ENCODE results near the gene STX18. TPM values are rescaled to one million over a fixed set of nuclear protein-coding genes. Genes with fewer than 3 reads are reported as not detected.

The STX18 gene
- total and polyA plus RNA-seq, 2 of the 13 experiments (the other 11 are each of a cell fraction or from before 2014, with no cell fraction given) = 23.9 to 37.1 TPM

DNA sequence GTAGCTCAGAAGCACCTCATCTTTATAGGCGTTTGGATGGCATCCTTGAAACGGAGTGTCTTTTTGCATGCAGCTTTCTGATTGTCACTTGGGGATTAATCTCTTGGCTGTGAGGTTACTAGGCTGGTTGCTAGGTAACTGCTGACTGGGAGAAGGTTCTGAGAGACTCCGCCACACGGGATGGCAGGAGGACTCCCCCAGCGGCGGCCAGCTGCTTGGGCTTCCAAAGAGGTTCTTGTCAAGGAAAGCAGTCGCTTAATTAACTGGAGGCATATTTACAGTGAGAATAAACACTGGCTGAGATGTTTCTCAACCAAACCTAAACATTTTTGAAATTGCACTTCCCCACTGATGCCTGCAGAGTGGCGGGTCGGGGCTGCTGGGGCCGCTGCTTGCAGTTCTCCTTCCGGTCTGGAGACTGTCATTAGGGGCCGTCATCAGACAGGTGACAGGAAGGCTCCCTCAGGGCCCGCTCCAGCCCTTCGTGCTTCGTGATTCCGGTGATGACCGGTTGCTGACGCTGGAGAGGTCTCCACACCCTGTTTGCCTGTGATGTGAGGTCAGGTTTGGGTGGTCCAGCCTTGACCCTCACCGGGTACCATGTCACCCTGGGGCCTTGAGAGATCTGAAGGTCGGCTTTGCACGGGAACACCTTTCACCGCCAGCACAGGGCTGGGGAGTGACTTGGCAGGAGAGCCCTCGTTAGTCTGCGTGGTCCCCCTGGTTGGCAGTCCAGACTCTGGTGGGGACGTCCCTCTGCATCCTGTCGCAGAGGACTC lies 145.8 kb downstream of the STX18 start:
- H3K27ac ChIP-seq (ENCODE audit: extremely low read length, insufficient read depth, low read length) = no peak overlapping the region
- no peaks in the 10 kb centered on the region for H3K9me3 ChIP-seq (ENCODE audit: low read length)
- TF ChIP-seq ZMYM3 (CRISPR knock-in tag; IDR thresholded peaks at IDR 0.05) (no peak), POLR2A (IDR thresholded peaks at IDR 0.05; ENCODE audit: insufficient read depth in 1 of 2, low read depth in 2 of 2, low read length in 2 of 2) (no peak), RFX1 (IDR thresholded peaks at IDR 0.05) (0 out of 2 replicates have a peak, but pooled peaks have one; percentile 16), ZNF572 (CRISPR knock-in tag; IDR thresholded peaks at IDR 0.05) (no peak), ZNF724P (CRISPR knock-in tag; IDR thresholded peaks at IDR 0.05; ENCODE audit: borderline replicate concordance) (no peak), ELF3 (CRISPR knock-in tag; IDR thresholded peaks at IDR 0.05) (no peak), MYC (CRISPR knock-in tag; IDR thresholded peaks at IDR 0.05; ENCODE audit: borderline replicate concordance) (no peak), CREB1 (IDR thresholded peaks at IDR 0.05) (peak; percentile 20; the same call in 1 of the 2 replicates), CREB1 (CRISPR knock-in tag; IDR thresholded peaks at IDR 0.05) (no peak), EZH2 (conservative IDR thresholded peaks at IDR 0.05; ENCODE audit: low read depth, low read length) (no peak), ZKSCAN5 (CRISPR knock-in tag; IDR thresholded peaks at IDR 0.05) (no peak), PRMT3 (CRISPR knock-in tag; IDR thresholded peaks at IDR 0.05; ENCODE audit: borderline replicate concordance, low read depth) (no peak), GABPB1 (CRISPR knock-in tag; IDR thresholded peaks at IDR 0.05) (0 out of 2 replicates have a peak, but pooled peaks have one; percentile 27), ELF1 (CRISPR knock-in tag; IDR thresholded peaks at IDR 0.05) (no peak), ZNF460 (CRISPR knock-in tag; IDR thresholded peaks at IDR 0.05; ENCODE audit: borderline replicate concordance) (no peak), RFX5 (IDR thresholded peaks at IDR 0.05; ENCODE audit: low read depth, low read length) (peak; percentile 93), ARHGAP35 (CRISPR knock-in tag; IDR thresholded peaks at IDR 0.05; ENCODE audit: borderline replicate concordance) (no peak), FOXA1 (IDR thresholded peaks at IDR 0.05) (no peak), FOXA1 (CRISPR knock-in tag; IDR thresholded peaks at IDR 0.05) (no peak), MXD4 (CRISPR knock-in tag; IDR thresholded peaks at IDR 0.05) (no peak), RFXANK (CRISPR knock-in tag; IDR thresholded peaks at IDR 0.05) (peak; percentile 74; the same call in 1 of the 2 replicates), HNRNPH1 (optimal IDR thresholded peaks at IDR 0.05; ENCODE audit: low read depth, low read length) (no peak), GABPA (IDR thresholded peaks at IDR 0.05; ENCODE audit: low read depth, low read length) (no peak), GABPA (CRISPR knock-in tag; IDR thresholded peaks at IDR 0.05; ENCODE audit: low read depth) (peak; percentile 65; the same call in 1 of the 2 replicates), ZNF616 (CRISPR knock-in tag; IDR thresholded peaks at IDR 0.05; ENCODE audit: low read depth) (no peak)
- TF ChIP-seq, protein P1, sequence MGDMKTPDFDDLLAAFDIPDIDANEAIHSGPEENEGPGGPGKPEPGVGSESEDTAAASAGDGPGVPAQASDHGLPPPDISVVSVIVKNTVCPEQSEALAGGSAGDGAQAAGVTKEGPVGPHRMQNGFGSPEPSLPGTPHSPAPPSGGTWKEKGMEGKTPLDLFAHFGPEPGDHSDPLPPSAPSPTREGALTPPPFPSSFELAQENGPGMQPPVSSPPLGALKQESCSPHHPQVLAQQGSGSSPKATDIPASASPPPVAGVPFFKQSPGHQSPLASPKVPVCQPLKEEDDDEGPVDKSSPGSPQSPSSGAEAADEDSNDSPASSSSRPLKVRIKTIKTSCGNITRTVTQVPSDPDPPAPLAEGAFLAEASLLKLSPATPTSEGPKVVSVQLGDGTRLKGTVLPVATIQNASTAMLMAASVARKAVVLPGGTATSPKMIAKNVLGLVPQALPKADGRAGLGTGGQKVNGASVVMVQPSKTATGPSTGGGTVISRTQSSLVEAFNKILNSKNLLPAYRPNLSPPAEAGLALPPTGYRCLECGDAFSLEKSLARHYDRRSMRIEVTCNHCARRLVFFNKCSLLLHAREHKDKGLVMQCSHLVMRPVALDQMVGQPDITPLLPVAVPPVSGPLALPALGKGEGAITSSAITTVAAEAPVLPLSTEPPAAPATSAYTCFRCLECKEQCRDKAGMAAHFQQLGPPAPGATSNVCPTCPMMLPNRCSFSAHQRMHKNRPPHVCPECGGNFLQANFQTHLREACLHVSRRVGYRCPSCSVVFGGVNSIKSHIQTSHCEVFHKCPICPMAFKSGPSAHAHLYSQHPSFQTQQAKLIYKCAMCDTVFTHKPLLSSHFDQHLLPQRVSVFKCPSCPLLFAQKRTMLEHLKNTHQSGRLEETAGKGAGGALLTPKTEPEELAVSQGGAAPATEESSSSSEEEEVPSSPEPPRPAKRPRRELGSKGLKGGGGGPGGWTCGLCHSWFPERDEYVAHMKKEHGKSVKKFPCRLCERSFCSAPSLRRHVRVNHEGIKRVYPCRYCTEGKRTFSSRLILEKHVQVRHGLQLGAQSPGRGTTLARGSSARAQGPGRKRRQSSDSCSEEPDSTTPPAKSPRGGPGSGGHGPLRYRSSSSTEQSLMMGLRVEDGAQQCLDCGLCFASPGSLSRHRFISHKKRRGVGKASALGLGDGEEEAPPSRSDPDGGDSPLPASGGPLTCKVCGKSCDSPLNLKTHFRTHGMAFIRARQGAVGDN (CRISPR knock-in tag; IDR thresholded peaks at IDR 0.05) = peak; percentile 49
- FAIRE-seq = no peak
- peak; percentile 7 for DNase-seq (ENCODE audit: low spot score)
- in situ Hi-C loops (cut with HindIII; ENCODE audit: extremely low pct_ligation_motif_present, low pct_unique_long_range_greater_than_20kb) (no loop called here), intact Hi-C loops (cut with micrococcal nuclease; ENCODE audit: unreplicated experiment) (no loop called here)
- WGBS (ENCODE audit: low lambda C conversion rate) = 10% methylated on average over 6 of the region's 26 CpGs
- CTCF ChIA-PET (ENCODE audit: low intra/inter-chr PET ratio, low total read pairs) = no interaction called here
- no TSS peak for BruUV-seq (replicated peaks)
- H3K36me3 ChIP-seq (replicated peaks in 1 of 2; ENCODE audit: control insufficient read depth in 1 of 2, insufficient read depth in 2 of 2, low read length in 2 of 2) = no peaks in the 10 kb centered on the region
- no peaks in the 10 kb centered on the region for H4K20me1 ChIP-seq (ENCODE audit: insufficient read depth, low read length)
- peak overlapping the region in 1 of 3 experiments; percentile 55; a peak in 1 of 6 replicates for H3K4me3 ChIP-seq (replicated peaks in 1 of 3; ENCODE audit: insufficient read depth in 1 of 3, low read depth in 2 of 3, low read length in 3 of 3)
- no peak overlapping the region for H3K9ac ChIP-seq (ENCODE audit: insufficient read depth, low read depth, low read length)
- ATAC-seq = peak; percentile 84
- peak overlapping the region; percentile 52 for H3K4me2 ChIP-seq (ENCODE audit: low read depth, low read length)
- peaks cover 11% of the 10 kb centered on the region; the same call in 1 of the 2 replicates for H3K4me1 ChIP-seq (ENCODE audit: insufficient read depth, low read length)
- H3K27me3 ChIP-seq (ENCODE audit: control insufficient read depth in 1 of 2, insufficient read depth in 2 of 2, low read length in 2 of 2) = peaks cover 3 to 72% of the 10 kb centered on the region in 2 experiments; a peak in 4 of 5 replicates
- no peaks in the 10 kb centered on the region for H3K79me2 ChIP-seq (ENCODE audit: insufficient read depth, low read length)
- H2AFZ ChIP-seq (ENCODE audit: low read length) = no peak overlapping the region
- POLR2A ChIA-PET = no interaction called here

Measured in HepG2 (cell line).